DND-41 (cell line): Measurements from ENCODE around the gene AP2A2.

Experiments used
- CTCF ChIP-seq: IDR thresholded peaks from 2 replicates; pipeline ENCODE4 v1.5.1; 2012; ENCODE audit warnings: borderline replicate concordance, low read length, moderate library complexity, mild to moderate bottlenecking; ENCODE audit not compliant: poor library complexity, severe bottlenecking; ENCODE audit errors: extremely low read depth
- EZH2 ChIP-seq: IDR thresholded peaks from 3 replicates; pipeline ENCODE4 v1.6.1; 2012; ENCODE audit warnings: borderline replicate concordance, low read depth, mild to moderate bottlenecking, moderate library complexity, low read length, inconsistent platforms; ENCODE audit not compliant: severe bottlenecking

DNA sequence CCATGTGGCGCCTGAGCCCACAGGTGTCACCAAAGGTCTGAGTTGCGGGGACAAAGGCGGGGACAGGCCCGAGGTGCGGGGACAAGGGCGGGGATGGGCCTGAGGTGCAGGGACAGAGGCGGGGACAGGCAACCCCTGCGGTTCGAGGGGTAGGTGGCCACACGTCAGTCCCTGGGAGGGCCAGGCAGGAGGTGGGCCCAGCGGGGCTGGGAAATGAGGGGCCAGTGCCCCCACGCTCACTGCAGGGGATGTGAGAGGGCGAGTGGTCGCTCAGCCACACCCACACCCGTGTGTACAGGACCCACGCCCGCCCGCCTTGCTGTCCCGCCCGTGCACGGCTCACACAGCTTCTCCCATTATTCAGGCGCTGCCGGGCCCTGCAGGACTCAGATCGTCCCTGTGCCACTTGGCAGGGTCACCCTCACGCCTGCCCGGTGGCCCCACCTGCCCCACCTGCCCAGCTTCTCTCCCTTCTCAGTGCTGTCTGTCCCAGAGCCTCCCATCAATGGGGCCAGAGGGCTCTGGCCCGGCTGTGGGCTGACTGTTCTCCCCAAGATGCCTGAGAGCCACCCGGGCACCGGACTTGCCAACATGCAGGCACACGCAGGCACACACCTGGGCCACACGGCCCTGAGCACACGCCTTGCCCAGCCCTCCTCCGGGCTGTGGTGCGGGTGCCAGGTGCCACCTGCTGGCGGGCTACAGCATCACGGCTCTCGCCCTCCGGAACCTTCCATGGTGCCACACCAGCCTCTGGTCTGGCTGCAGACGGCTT is 125.1 kb downstream of the AP2A2 start:
- TF ChIP-seq CTCF (peak; percentile 94), EZH2 (no peak)
